ENCODE data around the gene TRIM13. TPM values are rescaled to one million over a fixed set of nuclear protein-coding genes. Genes with fewer than 3 reads are reported as not detected.

Gene TRIM13
- total RNA-seq, 1 donor, result 21.7 TPM

DNA sequence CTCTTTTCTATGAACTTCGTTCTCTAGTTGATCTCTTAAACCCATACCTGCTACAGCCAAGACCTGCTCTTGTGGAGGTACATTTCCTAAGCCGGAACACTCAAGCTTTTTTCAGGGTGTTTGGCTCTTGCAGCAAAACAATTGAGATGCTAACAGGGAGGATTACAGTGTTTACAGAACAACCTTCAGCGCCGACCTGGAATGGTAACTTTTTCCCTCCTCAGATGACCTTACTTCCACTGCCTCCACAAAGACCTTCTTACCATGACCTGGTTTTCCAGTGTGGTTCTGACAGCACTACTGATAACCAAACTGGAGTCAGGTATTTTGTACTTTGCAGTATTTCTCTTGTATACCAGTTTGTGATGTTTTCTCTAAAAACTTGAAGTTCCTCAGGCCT, 18.9 kb downstream of the TRIM13 start:
- no peak for DNase-seq (ENCODE audit: insufficient read length, low spot score, missing footprints)
- H3K36me3 ChIP-seq (ENCODE audit: insufficient read depth, low read length), result peaks cover 50% of the 10 kb centered on the region
- H2AFZ ChIP-seq (ENCODE audit: low read length), result no peak overlapping the region
- H3K79me2 ChIP-seq (ENCODE audit: insufficient read depth, low read length), result peaks cover 37% of the 10 kb centered on the region
- no peaks in the 10 kb centered on the region for H4K20me1 ChIP-seq (ENCODE audit: insufficient read depth, low read length)
- peaks cover 41% of the 10 kb centered on the region for H3K4me1 ChIP-seq (ENCODE audit: insufficient read depth, low read length)
- no peaks in the 10 kb centered on the region for H3K27me3 ChIP-seq (ENCODE audit: insufficient read depth, low read length)
- H3K27ac ChIP-seq (ENCODE audit: low read depth, low read length), result peak overlapping the region; percentile 87
- peak overlapping the region; percentile 37 for H3K4me2 ChIP-seq (ENCODE audit: insufficient read depth, low read length)
- TF ChIP-seq, protein P1, sequence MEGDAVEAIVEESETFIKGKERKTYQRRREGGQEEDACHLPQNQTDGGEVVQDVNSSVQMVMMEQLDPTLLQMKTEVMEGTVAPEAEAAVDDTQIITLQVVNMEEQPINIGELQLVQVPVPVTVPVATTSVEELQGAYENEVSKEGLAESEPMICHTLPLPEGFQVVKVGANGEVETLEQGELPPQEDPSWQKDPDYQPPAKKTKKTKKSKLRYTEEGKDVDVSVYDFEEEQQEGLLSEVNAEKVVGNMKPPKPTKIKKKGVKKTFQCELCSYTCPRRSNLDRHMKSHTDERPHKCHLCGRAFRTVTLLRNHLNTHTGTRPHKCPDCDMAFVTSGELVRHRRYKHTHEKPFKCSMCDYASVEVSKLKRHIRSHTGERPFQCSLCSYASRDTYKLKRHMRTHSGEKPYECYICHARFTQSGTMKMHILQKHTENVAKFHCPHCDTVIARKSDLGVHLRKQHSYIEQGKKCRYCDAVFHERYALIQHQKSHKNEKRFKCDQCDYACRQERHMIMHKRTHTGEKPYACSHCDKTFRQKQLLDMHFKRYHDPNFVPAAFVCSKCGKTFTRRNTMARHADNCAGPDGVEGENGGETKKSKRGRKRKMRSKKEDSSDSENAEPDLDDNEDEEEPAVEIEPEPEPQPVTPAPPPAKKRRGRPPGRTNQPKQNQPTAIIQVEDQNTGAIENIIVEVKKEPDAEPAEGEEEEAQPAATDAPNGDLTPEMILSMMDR (IDR thresholded peaks at IDR 0.05; ENCODE audit: extremely low read depth, low read depth, low read length), result no peak
- H3K9me3 ChIP-seq (ENCODE audit: low read depth, low read length), result no peaks in the 10 kb centered on the region
- peak overlapping the region; percentile 22 for H3K4me3 ChIP-seq (ENCODE audit: insufficient read depth, low read length)

DNA sequence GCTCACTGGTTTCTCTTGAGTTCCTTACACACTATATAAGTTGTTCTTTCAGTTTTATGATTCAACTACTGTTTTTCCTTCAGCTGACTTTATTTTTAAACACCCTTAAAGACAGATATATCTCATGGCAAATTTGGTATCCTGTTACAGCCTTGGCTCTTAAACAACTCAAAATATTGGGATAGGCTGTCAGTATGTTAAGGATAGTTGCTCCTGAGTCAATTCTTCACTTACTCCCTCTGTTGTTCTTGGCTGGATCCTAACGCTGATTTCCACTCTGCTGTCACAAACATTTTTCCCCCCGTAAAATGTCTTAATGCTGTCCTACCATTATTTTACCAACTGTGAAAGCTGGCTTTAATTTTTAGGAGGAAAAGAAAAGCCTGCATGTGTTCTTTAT, 19.6 kb downstream of the TRIM13 start:
- Histone ChIP-seq H2AFZ (ENCODE audit: low read length) (no peak overlapping the region), H3K4me2 (ENCODE audit: insufficient read depth, low read length) (peak overlapping the region; percentile 37), H3K9me3 (ENCODE audit: low read depth, low read length) (no peaks in the 10 kb centered on the region), H3K27me3 (ENCODE audit: insufficient read depth, low read length) (no peaks in the 10 kb centered on the region), H3K4me3 (ENCODE audit: insufficient read depth, low read length) (no peak overlapping the region), H3K4me1 (ENCODE audit: insufficient read depth, low read length) (peaks cover 41% of the 10 kb centered on the region), H4K20me1 (ENCODE audit: insufficient read depth, low read length) (no peaks in the 10 kb centered on the region), H3K36me3 (ENCODE audit: insufficient read depth, low read length) (peaks cover 50% of the 10 kb centered on the region), H3K27ac (ENCODE audit: low read depth, low read length) (peak overlapping the region; percentile 87), H3K79me2 (ENCODE audit: insufficient read depth, low read length) (peaks cover 30% of the 10 kb centered on the region)
- TF ChIP-seq, protein P1 (IDR thresholded peaks at IDR 0.05; ENCODE audit: extremely low read depth, low read depth, low read length), result no peak
- no peak for DNase-seq (ENCODE audit: insufficient read length, low spot score, missing footprints)

DNA sequence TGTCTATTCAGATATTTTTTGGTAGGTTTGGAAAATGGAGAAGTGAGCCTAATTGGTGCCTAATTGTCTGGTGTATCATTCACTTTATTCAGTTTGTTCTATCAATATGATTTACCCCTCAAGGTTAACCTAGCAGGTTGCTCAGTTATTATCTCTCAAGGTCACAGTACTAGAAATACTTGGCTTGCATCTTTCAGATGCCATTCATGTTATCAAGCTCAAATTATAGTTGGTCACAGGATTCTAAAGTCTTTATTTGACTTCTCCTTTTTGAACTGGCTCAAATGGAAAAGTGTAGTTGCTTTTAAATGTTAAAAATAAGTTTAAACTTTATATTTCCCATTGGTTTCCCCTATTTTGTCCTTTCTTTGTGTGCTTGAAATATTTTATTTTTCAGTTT, 21.0 kb downstream of the TRIM13 start:
- TF ChIP-seq, protein P1 (IDR thresholded peaks at IDR 0.05; ENCODE audit: extremely low read depth, low read depth, low read length), result no peak
- H3K36me3 ChIP-seq (ENCODE audit: insufficient read depth, low read length), result peaks cover 38% of the 10 kb centered on the region
- H2AFZ ChIP-seq (ENCODE audit: low read length), result no peak overlapping the region
- DNase-seq (ENCODE audit: insufficient read length, low spot score, missing footprints), result no peak
- H3K4me3 ChIP-seq (ENCODE audit: insufficient read depth, low read length), result no peak overlapping the region
- no peaks in the 10 kb centered on the region for H4K20me1 ChIP-seq (ENCODE audit: insufficient read depth, low read length)
- H3K9me3 ChIP-seq (ENCODE audit: low read depth, low read length), result no peaks in the 10 kb centered on the region
- peak overlapping the region; percentile 17 for H3K4me2 ChIP-seq (ENCODE audit: insufficient read depth, low read length)
- no peaks in the 10 kb centered on the region for H3K27me3 ChIP-seq (ENCODE audit: insufficient read depth, low read length)
- H3K79me2 ChIP-seq (ENCODE audit: insufficient read depth, low read length), result peaks cover 17% of the 10 kb centered on the region
- H3K4me1 ChIP-seq (ENCODE audit: insufficient read depth, low read length), result peaks cover 41% of the 10 kb centered on the region
- peak overlapping the region; percentile 87 for H3K27ac ChIP-seq (ENCODE audit: low read depth, low read length)

DNA sequence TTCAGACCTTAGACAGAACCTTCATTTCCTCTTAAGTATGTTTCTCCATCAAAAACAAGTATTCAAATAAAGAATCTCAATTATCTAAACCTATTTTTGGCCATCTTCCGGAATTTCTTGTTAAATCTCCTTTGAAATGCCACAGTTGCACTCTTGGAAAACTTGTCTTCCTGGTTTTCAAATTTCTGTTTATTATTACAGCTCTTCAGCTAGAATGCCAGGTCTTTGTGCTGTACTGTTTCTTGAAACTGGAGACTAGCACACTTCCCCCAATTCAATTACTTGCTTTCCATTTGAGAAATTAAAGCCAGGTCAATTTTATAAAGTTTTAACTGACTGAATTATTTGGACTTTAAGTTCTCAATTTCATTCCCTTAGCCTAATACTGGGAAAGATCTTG, 28.6 kb downstream of the TRIM13 start:
- no peak overlapping the region for H3K27ac ChIP-seq (ENCODE audit: low read depth, low read length)
- no peak overlapping the region for H3K4me3 ChIP-seq (ENCODE audit: insufficient read depth, low read length)
- H3K27me3 ChIP-seq (ENCODE audit: insufficient read depth, low read length), result no peaks in the 10 kb centered on the region
- no peak overlapping the region for H3K4me2 ChIP-seq (ENCODE audit: insufficient read depth, low read length)
- TF ChIP-seq, protein P1 (IDR thresholded peaks at IDR 0.05; ENCODE audit: extremely low read depth, low read depth, low read length), result no peak
- no peaks in the 10 kb centered on the region for H4K20me1 ChIP-seq (ENCODE audit: insufficient read depth, low read length)
- DNase-seq (ENCODE audit: insufficient read length, low spot score, missing footprints), result no peak
- H3K79me2 ChIP-seq (ENCODE audit: insufficient read depth, low read length), result no peaks in the 10 kb centered on the region
- peaks cover 34% of the 10 kb centered on the region for H3K36me3 ChIP-seq (ENCODE audit: insufficient read depth, low read length)
- H2AFZ ChIP-seq (ENCODE audit: low read length), result no peak overlapping the region
- no peaks in the 10 kb centered on the region for H3K4me1 ChIP-seq (ENCODE audit: insufficient read depth, low read length)
- H3K9me3 ChIP-seq (ENCODE audit: low read depth, low read length), result no peaks in the 10 kb centered on the region
